HepG2 (cell line): Measurements from ENCODE around the gene TLN1. TPM values are rescaled to one million over a fixed set of nuclear protein-coding genes. Genes with fewer than 3 reads are reported as not detected.
A peak's percentile ranks its signal among the peaks of the same experiment; 100 is the strongest.

Experiments used
- ADNP ChIP-seq: sonication (generic); formaldehyde crosslinking; IDR thresholded peaks from 2 replicates; pipeline ENCODE4 v1.4.0; 2020; ENCODE audit warnings: missing genetic modification reagents
- CCAR2 ChIP-seq: fragments of 200-400 bp; formaldehyde crosslinking; optimal IDR thresholded peaks from 2 replicates; pipeline ENCODE3; 2018; ENCODE audit warnings: low read depth, mild to moderate bottlenecking, low read length, moderate library complexity
- CEBPB ChIP-seq: IDR thresholded peaks from 2 replicates; pipeline ENCODE4 v1.6.1; 2011; ENCODE audit warnings: low read depth, low read length, improper control_type of control experiment, borderline replicate concordance
- FOXO1 ChIP-seq: sonication (generic); formaldehyde crosslinking; IDR thresholded peaks from 2 replicates; pipeline ENCODE4 v1.4.0; 2020; ENCODE audit warnings: missing genetic modification reagents
- GZF1 ChIP-seq: sonication (generic); formaldehyde crosslinking; IDR thresholded peaks from 2 replicates; pipeline ENCODE4 v1.5.1; 2020; ENCODE audit warnings: mild to moderate bottlenecking, missing genetic modification reagents
- HIVEP1 ChIP-seq: sonication (generic); formaldehyde crosslinking; IDR thresholded peaks from 2 replicates; pipeline ENCODE4 v1.4.0; 2020; ENCODE audit warnings: mild to moderate bottlenecking, missing genetic modification reagents
- HNF4A ChIP-seq: sonication (generic); formaldehyde crosslinking; IDR thresholded peaks from 2 replicates; pipeline ENCODE4 v1.4.0; 2020; ENCODE audit warnings: missing genetic modification reagents
- HNRNPK ChIP-seq: fragments of 200-400 bp; formaldehyde crosslinking; IDR thresholded peaks from 2 replicates; pipeline ENCODE4 v1.6.1; 2018; ENCODE audit warnings: low read length, low read depth, moderate library complexity, mild to moderate bottlenecking; ENCODE audit not compliant: poor library complexity, severe bottlenecking
- MEIS2 ChIP-seq: sonication (generic); formaldehyde crosslinking; IDR thresholded peaks from 2 replicates; pipeline ENCODE4 v1.9.0; 2021; ENCODE audit warnings: mild to moderate bottlenecking, missing genetic modification reagents
- NBN ChIP-seq: fragments of 450-650 bp; conservative IDR thresholded peaks from 2 replicates; pipeline ENCODE4 v1.6.1; 2017
- NFYB ChIP-seq: sonication (generic); formaldehyde crosslinking; IDR thresholded peaks from 2 replicates; pipeline ENCODE4 v1.4.0; 2020; ENCODE audit warnings: missing genetic modification reagents
- PBX3 ChIP-seq: sonication (generic); formaldehyde crosslinking; IDR thresholded peaks from 2 replicates; pipeline ENCODE4 v1.8.1; 2023; ENCODE audit warnings: missing genetic modification reagents, inconsistent platforms, borderline replicate concordance
- PRDM4 ChIP-seq: sonication (generic); formaldehyde crosslinking; IDR thresholded peaks from 2 replicates; pipeline ENCODE4 v1.9.0; 2021; ENCODE audit warnings: missing genetic modification reagents, borderline replicate concordance
- SIX1 ChIP-seq: sonication (generic); formaldehyde crosslinking; IDR thresholded peaks from 2 replicates; pipeline ENCODE4 v1.4.0; 2020; ENCODE audit warnings: missing genetic modification reagents, borderline replicate concordance
- SIX4 ChIP-seq: sonication (generic); formaldehyde crosslinking; IDR thresholded peaks from 2 replicates; pipeline ENCODE4 v1.4.0; 2020; ENCODE audit warnings: missing genetic modification reagents
- SNAI1 ChIP-seq: sonication (generic); formaldehyde crosslinking; IDR thresholded peaks from 2 replicates; pipeline ENCODE4 v1.5.0; 2020; ENCODE audit warnings: mild to moderate bottlenecking, missing genetic modification reagents, borderline replicate concordance
- TBL1XR1 ChIP-seq: fragments of 150-350 bp; IDR thresholded peaks from 2 replicates; pipeline ENCODE4 v1.6.1; 2014; ENCODE audit warnings: borderline replicate concordance, low read length; ENCODE audit not compliant: partially characterized antibody
- TEAD2 ChIP-seq: sonication (generic); formaldehyde crosslinking; IDR thresholded peaks from 2 replicates; pipeline ENCODE4 v1.9.0; 2021; ENCODE audit warnings: missing genetic modification reagents
- YEATS2 ChIP-seq: sonication (generic); formaldehyde crosslinking; IDR thresholded peaks from 2 replicates; pipeline ENCODE4 v1.4.0; 2020; ENCODE audit warnings: missing genetic modification reagents, borderline replicate concordance
- ZBTB20 ChIP-seq: sonication (generic); formaldehyde crosslinking; IDR thresholded peaks from 2 replicates; pipeline ENCODE4 v1.8.1; 2023; ENCODE audit warnings: missing genetic modification reagents, low read depth, mild to moderate bottlenecking, borderline replicate concordance
- ZFY ChIP-seq: sonication (generic); formaldehyde crosslinking; IDR thresholded peaks from 2 replicates; pipeline ENCODE4 v1.4.0; 2020; ENCODE audit warnings: missing genetic modification reagents
- ZNF512 ChIP-seq: sonication (generic); formaldehyde crosslinking; IDR thresholded peaks from 2 replicates; pipeline ENCODE4 v1.4.0; 2020; ENCODE audit warnings: mild to moderate bottlenecking, missing genetic modification reagents
- ZNF672 ChIP-seq: sonication (generic); formaldehyde crosslinking; IDR thresholded peaks from 2 replicates; pipeline ENCODE4 v1.8.1; 2022; ENCODE audit warnings: missing genetic modification reagents
- ZNF772 ChIP-seq: sonication (generic); formaldehyde crosslinking; IDR thresholded peaks from 2 replicates; pipeline ENCODE4 v1.5.0; 2020; ENCODE audit warnings: mild to moderate bottlenecking, missing genetic modification reagents
- ZNF839 ChIP-seq: sonication (generic); formaldehyde crosslinking; IDR thresholded peaks from 2 replicates; pipeline ENCODE4 v1.4.0; 2020; ENCODE audit warnings: missing genetic modification reagents, mild to moderate bottlenecking, borderline replicate concordance
- ZNF879 ChIP-seq: sonication (generic); formaldehyde crosslinking; IDR thresholded peaks from 2 replicates; pipeline ENCODE4 v1.8.1; 2023; ENCODE audit warnings: missing genetic modification reagents
- ZSCAN12 ChIP-seq: sonication (generic); formaldehyde crosslinking; IDR thresholded peaks from 2 replicates; pipeline ENCODE4 v1.9.0; 2021; ENCODE audit warnings: mild to moderate bottlenecking, missing genetic modification reagents
- polyA plus RNA-seq, 8 experiments: library from polyadenylated mRNA; depleted of rRNA in 3 of 8; stranded (reverse) in 7 of 8; unstranded in 1 of 8; fragments of >200 nt; fragmentation: Illumina TruSeq in 4 of 8; extraction: Trizol in 4 of 8; gene quantifications; 2 replicates each; pipeline versions ENCODE4 v1.2.1 to v1.2.3, GENCODE V29; 2011 to 2016; ENCODE audit warnings: low read depth in 4 of 8, missing spikeins in 1 of 8, mixed read lengths in 1 of 8; ENCODE audit not compliant: insufficient read depth in 1 of 8
- total RNA-seq, 5 experiments: library from RNA; depleted of rRNA; stranded (reverse); fragments of >200 nt; fragmentation: Illumina TruSeq; extraction: Trizol; gene quantifications; 2 replicates each; pipeline ENCODE4 v1.2.3, GENCODE V29; 2016; ENCODE audit warnings: low read depth in 1 of 5

TLN1 gene
- total and polyA plus RNA-seq, 2 of the 13 experiments (the other 11 are each of a cell fraction or from before 2014, with no cell fraction given), result 35.2 to 51.8 TPM

- TF ChIP-seq CCAR2, result no peak
- no peak for TF ChIP-seq TEAD2 (CRISPR knock-in tag)
- TF ChIP-seq ZFY (CRISPR knock-in tag), result peak; percentile 76
- no peak for TF ChIP-seq SIX1 (CRISPR knock-in tag)
- TF ChIP-seq TBL1XR1, result no peak
- TF ChIP-seq GZF1 (CRISPR knock-in tag), result no peak
- TF ChIP-seq ZNF672 (CRISPR knock-in tag), result 0 out of 2 replicates have a peak, but pooled peaks have one; percentile 16
- no peak for TF ChIP-seq MEIS2
- TF ChIP-seq HNF4A (CRISPR knock-in tag), result peak; percentile 58
- no peak for TF ChIP-seq NBN
- TF ChIP-seq ADNP, result no peak
- TF ChIP-seq ZSCAN12 (CRISPR knock-in tag), result no peak
- TF ChIP-seq SNAI1 (CRISPR knock-in tag), result peak; percentile 95
- no peak for TF ChIP-seq NFYB (CRISPR knock-in tag)
- no peak for TF ChIP-seq HNRNPK
- no peak for TF ChIP-seq PBX3
- 0 out of 2 replicates have a peak, but pooled peaks have one; percentile 23 for TF ChIP-seq ZNF772
- no peak; the same call in none of the 2 replicates for TF ChIP-seq ZBTB20 (CRISPR knock-in tag)
- TF ChIP-seq ZNF879 (CRISPR knock-in tag), result no peak; the same call in 1 of the 2 replicates
- no peak for TF ChIP-seq PRDM4 (CRISPR knock-in tag)
- no peak for TF ChIP-seq CEBPB
- no peak for TF ChIP-seq SIX4 (CRISPR knock-in tag)
- TF ChIP-seq FOXO1 (CRISPR knock-in tag), result no peak
- TF ChIP-seq ZNF839 (CRISPR knock-in tag), result no peak
- TF ChIP-seq HIVEP1 (CRISPR knock-in tag), result peak; percentile 88
- TF ChIP-seq YEATS2 (CRISPR knock-in tag), result no peak
- no peak for TF ChIP-seq ZNF512 (CRISPR knock-in tag)
These were observed 73.6 kb downstream of the TLN1 start, which contains the start of gene CCDC107 (continued) for GRCh38 chr9:35658137-35658967.
